Panc1 (cell line): ENCODE measurements around the gene NAV1.

Experiments used
- CTCF ChIP-seq: fragments of 450-650 bp; IDR thresholded peaks from 2 replicates; pipeline ENCODE4 v1.5.1; 2017; ENCODE audit warnings: mild to moderate bottlenecking
- POLR2AphosphoS5 ChIP-seq: IDR thresholded peaks from 2 replicates; pipeline ENCODE4 v1.6.1; 2012; ENCODE audit warnings: mild to moderate bottlenecking, low read depth, low read length, moderate library complexity
- REST ChIP-seq, 2 experiments: IDR thresholded peaks; 2 replicates each; pipeline ENCODE4 v1.6.1; 2011 to 2012; ENCODE audit warnings: low read depth in 2 of 2, control low read depth in 1 of 2, low read length in 1 of 2, mild to moderate bottlenecking in 1 of 2, moderate library complexity in 1 of 2; ENCODE audit not compliant: insufficient read depth in 1 of 2
- SIN3A ChIP-seq: IDR thresholded peaks from 2 replicates; pipeline ENCODE4 v1.6.1; 2012; ENCODE audit warnings: low read depth, mild to moderate bottlenecking, low read length, moderate library complexity, borderline replicate concordance; ENCODE audit not compliant: insufficient read depth
- TCF7L2 ChIP-seq: IDR thresholded peaks from 2 replicates; pipeline ENCODE4 v1.6.1; 2011; ENCODE audit warnings: mild to moderate bottlenecking, low read depth, low read length, inconsistent platforms

- TF ChIP-seq POLR2AphosphoS5 (no peak), CTCF (no peak), SIN3A (no peak), TCF7L2 (no peak), REST (IDR thresholded peaks at IDR 0.05; ENCODE audit: insufficient read depth in 1 of 2, low read depth in 2 of 2, low read length in 1 of 2) (no peak)
Measured at GRCh38 chr1:201552941-201553351, 14.0 kb downstream of the NAV1 start.
